Measurements from ENCODE around the gene TRIM33. TPM values are rescaled to one million over a fixed set of nuclear protein-coding genes. Genes with fewer than 3 reads are reported as not detected.

TRIM33 gene
- total RNA-seq, 2 experiments from 2014 or later: 34.2 to 35.6 TPM

DNA sequence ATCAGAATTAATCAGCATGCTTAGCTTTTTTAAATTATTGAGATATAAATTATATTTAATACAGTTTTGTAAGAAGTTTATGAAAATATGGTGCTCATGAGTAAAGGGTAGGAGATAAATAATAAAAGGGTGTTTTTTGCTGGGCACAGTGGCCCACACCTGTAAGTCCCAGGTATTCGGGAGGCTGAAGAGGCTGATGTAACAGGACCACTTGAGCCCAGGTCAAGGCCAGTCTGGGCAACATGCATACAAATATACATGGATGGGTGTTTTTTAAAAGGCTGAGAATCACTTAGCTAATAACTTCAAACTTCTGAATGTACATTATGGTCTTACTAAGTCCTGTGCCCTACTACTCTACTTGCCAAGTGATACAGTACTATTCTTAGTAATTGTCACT is 73.2 kb downstream of the TRIM33 start:
- H3K27me3 Mint-ChIP-seq: no peaks in the 10 kb centered on the region
- TF ChIP-seq, protein P1, sequence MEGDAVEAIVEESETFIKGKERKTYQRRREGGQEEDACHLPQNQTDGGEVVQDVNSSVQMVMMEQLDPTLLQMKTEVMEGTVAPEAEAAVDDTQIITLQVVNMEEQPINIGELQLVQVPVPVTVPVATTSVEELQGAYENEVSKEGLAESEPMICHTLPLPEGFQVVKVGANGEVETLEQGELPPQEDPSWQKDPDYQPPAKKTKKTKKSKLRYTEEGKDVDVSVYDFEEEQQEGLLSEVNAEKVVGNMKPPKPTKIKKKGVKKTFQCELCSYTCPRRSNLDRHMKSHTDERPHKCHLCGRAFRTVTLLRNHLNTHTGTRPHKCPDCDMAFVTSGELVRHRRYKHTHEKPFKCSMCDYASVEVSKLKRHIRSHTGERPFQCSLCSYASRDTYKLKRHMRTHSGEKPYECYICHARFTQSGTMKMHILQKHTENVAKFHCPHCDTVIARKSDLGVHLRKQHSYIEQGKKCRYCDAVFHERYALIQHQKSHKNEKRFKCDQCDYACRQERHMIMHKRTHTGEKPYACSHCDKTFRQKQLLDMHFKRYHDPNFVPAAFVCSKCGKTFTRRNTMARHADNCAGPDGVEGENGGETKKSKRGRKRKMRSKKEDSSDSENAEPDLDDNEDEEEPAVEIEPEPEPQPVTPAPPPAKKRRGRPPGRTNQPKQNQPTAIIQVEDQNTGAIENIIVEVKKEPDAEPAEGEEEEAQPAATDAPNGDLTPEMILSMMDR (IDR thresholded peaks at IDR 0.05): no peak
- no peak overlapping the region for H3K4me3 Mint-ChIP-seq
- POLR2A ChIA-PET: interaction anchor here (1.1 kb wide), 1 partner anchor 24 kb away, joined by 3 read pairs; no protein-coding TSS in a partner anchor
- peaks cover 18% of the 10 kb centered on the region for H3K36me3 Mint-ChIP-seq (ENCODE audit: low read depth)
- intact Hi-C loops (cut with micrococcal nuclease): no loop called here
- no peak overlapping the region for H3K27ac Mint-ChIP-seq
- CTCF ChIA-PET: interaction anchor here (1.6 kb wide), 1 partner anchor 25 kb away, joined by 4 read pairs; no protein-coding TSS in a partner anchor
- DNase-seq: no peak
- no peaks in the 10 kb centered on the region for H3K9me3 Mint-ChIP-seq
- no peak for ATAC-seq
- peaks cover 18% of the 10 kb centered on the region for H3K4me1 Mint-ChIP-seq (ENCODE audit: low read depth)

DNA sequence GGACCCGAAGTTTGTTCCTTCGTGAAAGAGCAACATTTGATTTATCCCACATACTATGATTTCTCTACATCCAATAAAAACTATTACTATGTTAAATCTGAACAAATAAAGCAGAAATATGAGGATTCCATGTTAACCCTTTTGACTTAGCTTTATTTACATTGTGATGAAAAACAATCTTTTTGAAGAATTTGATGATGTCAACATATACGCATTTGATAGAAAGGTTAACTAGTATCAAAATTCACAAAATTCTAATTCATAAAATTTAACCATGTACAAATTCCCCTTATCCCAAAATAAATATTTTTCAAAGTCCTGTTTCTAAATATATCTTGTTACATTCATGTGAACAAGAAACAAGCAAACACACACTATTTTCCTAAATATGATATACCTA is 74.2 kb downstream of the TRIM33 start:
- Mint-ChIP-seq H3K4me3 (no peak overlapping the region), H3K36me3 (ENCODE audit: low read depth) (peaks cover 20% of the 10 kb centered on the region), H3K4me1 (ENCODE audit: low read depth) (peaks cover 18% of the 10 kb centered on the region), H3K27ac (no peak overlapping the region), H3K27me3 (no peaks in the 10 kb centered on the region), H3K9me3 (no peaks in the 10 kb centered on the region)
- ATAC-seq (no peak), DNase-seq (no peak)
- intact Hi-C loops (cut with micrococcal nuclease): no loop called here
- POLR2A ChIA-PET: interaction anchor here (1.1 kb wide), 1 partner anchor 25 kb away, joined by 3 read pairs; no protein-coding TSS in a partner anchor
- CTCF ChIA-PET: interaction anchor here (1.5 kb wide), 1 partner anchor 90 kb away, joined by 5 read pairs; no protein-coding TSS in a partner anchor
- TF ChIP-seq, protein P1 (IDR thresholded peaks at IDR 0.05): no peak

DNA sequence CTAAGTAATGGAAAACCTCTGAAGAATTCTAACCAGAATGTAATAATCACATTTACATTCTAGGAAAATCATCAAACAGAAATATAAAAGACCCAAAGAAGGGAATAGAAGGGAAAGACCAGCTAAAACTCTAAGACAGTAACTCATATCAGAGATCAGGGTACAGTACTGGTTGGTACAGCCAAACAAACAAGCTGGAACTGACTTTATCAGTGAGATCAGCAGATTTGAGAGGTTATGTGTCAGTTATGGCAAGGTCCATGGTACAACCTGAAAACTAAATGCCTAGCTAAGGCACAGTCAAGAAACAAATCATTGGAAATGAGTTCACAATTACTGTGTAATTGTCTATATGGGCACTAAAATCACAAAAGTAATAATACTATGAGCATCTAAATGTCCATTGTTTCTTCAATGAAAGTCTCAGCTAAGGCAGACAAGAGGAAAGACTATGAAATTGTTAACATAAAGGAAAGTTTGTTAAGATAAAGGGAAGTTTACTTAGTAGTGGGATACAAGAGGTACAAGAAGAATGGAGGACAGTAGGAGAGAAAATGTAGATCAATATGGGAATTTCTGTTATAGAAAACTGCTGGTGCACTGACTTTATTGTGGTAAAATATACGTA is 75.8 kb downstream of the TRIM33 start:
- no peak overlapping the region for H3K4me3 Mint-ChIP-seq
- intact Hi-C loops (cut with micrococcal nuclease): no loop called here
- peaks cover 18% of the 10 kb centered on the region for H3K4me1 Mint-ChIP-seq (ENCODE audit: low read depth)
- ATAC-seq (no peak), DNase-seq (no peak)
- TF ChIP-seq, protein P1 (IDR thresholded peaks at IDR 0.05): no peak
- ChIA-PET CTCF (interaction anchor here (1.4 kb wide), 1 partner anchor 28 kb away, joined by 3 read pairs; no protein-coding TSS in a partner anchor), POLR2A (no interaction called here)
- no peaks in the 10 kb centered on the region for H3K9me3 Mint-ChIP-seq
- H3K36me3 Mint-ChIP-seq (ENCODE audit: low read depth): peaks cover 14% of the 10 kb centered on the region
- H3K27ac Mint-ChIP-seq: peak overlapping the region; percentile 25
- H3K27me3 Mint-ChIP-seq: no peaks in the 10 kb centered on the region

DNA sequence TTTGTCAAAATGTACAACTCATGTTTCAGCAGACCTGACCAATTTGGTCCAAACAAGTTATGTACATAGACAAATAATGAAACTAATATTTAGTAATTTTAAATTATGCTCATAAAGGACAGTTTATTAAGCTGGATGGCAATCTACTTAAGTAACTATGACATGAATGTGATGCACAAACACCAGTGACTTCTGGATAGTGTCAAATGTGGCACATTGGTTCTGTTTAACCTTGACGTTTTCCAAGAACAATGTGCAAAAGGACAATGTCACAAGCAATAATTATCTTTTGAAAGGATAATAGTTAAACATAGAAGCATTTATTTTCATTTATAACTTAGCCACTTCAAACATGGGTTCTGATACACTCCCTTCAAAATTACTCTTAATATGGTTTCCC is 80.0 kb downstream of the TRIM33 start:
- no peaks in the 10 kb centered on the region for H3K27me3 Mint-ChIP-seq
- no peak for ATAC-seq
- CTCF ChIA-PET: interaction anchor here (0.7 to 2.2 kb wide), 3 partner anchors 12 to 84 kb away, joined by 3 to 8 read pairs (median 3); no protein-coding TSS in a partner anchor
- DNase-seq: no peak
- no peak overlapping the region for H3K27ac Mint-ChIP-seq
- TF ChIP-seq, protein P1 (IDR thresholded peaks at IDR 0.05): no peak
- POLR2A ChIA-PET: interaction anchor here (0.5 kb wide), 1 partner anchor 207 kb away, joined by 3 read pairs; no protein-coding TSS in a partner anchor
- H3K9me3 Mint-ChIP-seq: no peaks in the 10 kb centered on the region
- peaks cover 6% of the 10 kb centered on the region for H3K4me1 Mint-ChIP-seq (ENCODE audit: low read depth)
- H3K36me3 Mint-ChIP-seq (ENCODE audit: low read depth): peaks cover 10% of the 10 kb centered on the region
- intact Hi-C loops (cut with micrococcal nuclease): no loop called here
- H3K4me3 Mint-ChIP-seq: no peak overlapping the region

DNA sequence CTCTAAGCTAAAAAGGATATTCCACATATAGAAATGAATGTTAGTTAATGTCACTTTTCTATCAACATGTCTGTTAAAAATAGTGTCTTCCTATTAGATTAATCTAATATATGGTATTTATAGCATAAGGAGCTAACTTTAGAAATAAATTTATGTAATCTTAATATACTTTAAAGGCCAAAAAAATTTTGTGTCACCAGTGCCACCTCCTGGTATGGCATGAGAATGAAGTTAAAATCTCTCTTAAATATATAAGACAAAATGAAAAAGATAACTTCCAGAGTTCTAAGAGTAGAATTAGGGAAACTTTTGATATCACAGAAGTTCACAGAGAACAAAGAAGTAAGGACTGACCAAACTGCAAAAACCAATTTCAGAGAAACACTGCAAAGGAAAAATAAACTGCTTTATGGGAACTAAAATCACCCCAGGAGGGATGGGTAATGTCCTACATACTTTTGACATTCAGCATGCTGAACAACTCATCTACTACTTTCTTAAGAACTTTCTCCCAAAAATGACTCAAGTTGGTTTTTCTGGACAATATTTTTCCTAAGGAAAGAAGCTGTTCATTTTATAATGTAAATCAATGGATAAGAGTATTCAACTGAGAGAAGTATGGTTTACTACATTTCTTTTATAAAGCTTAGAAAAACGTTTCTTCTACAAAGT is 82.8 kb downstream of the TRIM33 start:
- DNase-seq: peak; percentile 19
- peaks cover 16% of the 10 kb centered on the region for H3K36me3 Mint-ChIP-seq (ENCODE audit: low read depth)
- no peak for ATAC-seq
- H3K27me3 Mint-ChIP-seq: no peaks in the 10 kb centered on the region
- H3K9me3 Mint-ChIP-seq: no peaks in the 10 kb centered on the region
- no peaks in the 10 kb centered on the region for H3K4me1 Mint-ChIP-seq (ENCODE audit: low read depth)
- CTCF ChIA-PET: interaction anchor here (0.9 to 1.7 kb wide), 7 partner anchors 12 to 89 kb away, joined by 3 to 15 read pairs (median 6); no protein-coding TSS in a partner anchor
- intact Hi-C loops (cut with micrococcal nuclease): no loop called here
- no peak overlapping the region for H3K27ac Mint-ChIP-seq
- POLR2A ChIA-PET: interaction anchor here (0.5 kb wide), 1 partner anchor 143 kb away, joined by 3 read pairs; no protein-coding TSS in a partner anchor
- TF ChIP-seq, protein P1 (IDR thresholded peaks at IDR 0.05): peak; percentile 65
- no peak overlapping the region for H3K4me3 Mint-ChIP-seq

All from activated CD8-positive, alpha-beta T cell treated with anti-CD3 and anti-CD28 coated beads for 36 hours (primary cell).